Astrocyte (in vitro differentiated cells and primary cell): ENCODE measurements around the gene GFRA1.

ENCODE experiments used
- EZH2 ChIP-seq: IDR thresholded peaks from 2 replicates; pipeline ENCODE4 v1.6.1; 2012; ENCODE audit warnings: mild to moderate bottlenecking, low read length, inconsistent platforms; ENCODE audit not compliant: insufficient read depth
- TF ChIP-seq, protein P1 (sequence below): IDR thresholded peaks from 2 replicates; pipeline ENCODE4 v1.5.1; 2011; ENCODE audit warnings: low read depth, mild to moderate bottlenecking, inconsistent platforms, low read length, moderate library complexity; ENCODE audit not compliant: insufficient read depth

DNA sequence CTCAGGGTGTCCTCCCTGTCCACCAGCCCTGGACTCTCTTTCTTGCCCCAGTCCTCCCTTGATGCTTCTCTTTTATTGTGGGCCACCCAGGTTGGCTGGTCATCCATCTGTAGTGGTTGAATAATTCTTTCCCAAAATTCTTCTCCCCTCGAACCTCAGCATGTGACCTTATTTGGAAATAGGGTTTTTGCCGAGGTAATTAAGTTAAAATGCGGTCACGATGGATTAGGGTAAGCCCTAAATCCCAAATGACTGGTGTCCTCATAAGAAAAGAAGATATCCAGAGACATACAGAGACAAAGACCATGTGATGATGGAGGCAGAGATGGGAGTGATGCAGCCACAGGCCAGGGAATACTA is 74.3 kb downstream of the GFRA1 start:
- TF ChIP-seq, protein P1, sequence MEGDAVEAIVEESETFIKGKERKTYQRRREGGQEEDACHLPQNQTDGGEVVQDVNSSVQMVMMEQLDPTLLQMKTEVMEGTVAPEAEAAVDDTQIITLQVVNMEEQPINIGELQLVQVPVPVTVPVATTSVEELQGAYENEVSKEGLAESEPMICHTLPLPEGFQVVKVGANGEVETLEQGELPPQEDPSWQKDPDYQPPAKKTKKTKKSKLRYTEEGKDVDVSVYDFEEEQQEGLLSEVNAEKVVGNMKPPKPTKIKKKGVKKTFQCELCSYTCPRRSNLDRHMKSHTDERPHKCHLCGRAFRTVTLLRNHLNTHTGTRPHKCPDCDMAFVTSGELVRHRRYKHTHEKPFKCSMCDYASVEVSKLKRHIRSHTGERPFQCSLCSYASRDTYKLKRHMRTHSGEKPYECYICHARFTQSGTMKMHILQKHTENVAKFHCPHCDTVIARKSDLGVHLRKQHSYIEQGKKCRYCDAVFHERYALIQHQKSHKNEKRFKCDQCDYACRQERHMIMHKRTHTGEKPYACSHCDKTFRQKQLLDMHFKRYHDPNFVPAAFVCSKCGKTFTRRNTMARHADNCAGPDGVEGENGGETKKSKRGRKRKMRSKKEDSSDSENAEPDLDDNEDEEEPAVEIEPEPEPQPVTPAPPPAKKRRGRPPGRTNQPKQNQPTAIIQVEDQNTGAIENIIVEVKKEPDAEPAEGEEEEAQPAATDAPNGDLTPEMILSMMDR = no peak
- no peak for TF ChIP-seq EZH2
